H1 (cell line): ENCODE data around the gene FAM151A. TPM values are rescaled to one million over a fixed set of nuclear protein-coding genes. Genes with fewer than 3 reads are reported as not detected.

Source experiments
- CTCF ChIA-PET: fragments of 300-600 bp; sonication (Branson Sonifier 250); formaldehyde crosslinking; loops from one replicate; lab custom pipeline; 2021; ENCODE audit not compliant: partially characterized antibody; lab: Charles Lee
- POLR2A ChIA-PET: fragments of 300-600 bp; sonication (Branson Sonifier 250); formaldehyde crosslinking; loops from one replicate; lab custom pipeline; 2021; ENCODE audit warnings: inconsistent platforms; ENCODE audit not compliant: partially characterized antibody; lab: Charles Lee
- DNase-seq, 2 experiments: peaks; one replicate each; pipeline versions ENCODE4 v3.0.0 to v3.0.0-alpha.2; 2010 to 2022; ENCODE audit warnings: low spot score in 2 of 2, low read depth in 1 of 2, mixed read lengths in 1 of 2
- FAIRE-seq: peaks from 2 replicates; lab custom pipeline; 2011; peaks lifted over from hg19 to GRCh38; lab: Jason Lieb, UNC
- H2AFZ ChIP-seq: 2 replicates; pipeline ENCODE4 v1.8.1; 2012; ENCODE audit warnings: low read length, inconsistent platforms
- H2AK5ac ChIP-seq: 2 replicates; pipeline ENCODE4 v1.6.1; 2013; ENCODE audit warnings: low read depth, low read length
- H2BK120ac ChIP-seq: replicated peaks from 2 replicates; pipeline ENCODE3; 2013; ENCODE audit warnings: low read depth, low read length, inconsistent platforms
- H2BK12ac ChIP-seq: 2 replicates; pipeline ENCODE4 v1.6.1; 2013; ENCODE audit warnings: low read depth, low read length
- H2BK15ac ChIP-seq: 2 replicates; pipeline ENCODE4 v1.6.1; 2013; ENCODE audit warnings: low read length
- H2BK20ac ChIP-seq: 2 replicates; pipeline ENCODE4 v1.6.1; 2013; ENCODE audit warnings: low read length
- H2BK5ac ChIP-seq: 2 replicates; pipeline ENCODE4 v1.6.1; 2013; ENCODE audit warnings: low read depth, low read length
- H3K14ac ChIP-seq: 2 replicates; pipeline ENCODE4 v1.6.1; 2013; ENCODE audit warnings: inconsistent platforms; ENCODE audit not compliant: insufficient read length
- H3K18ac ChIP-seq: 2 replicates; pipeline ENCODE4 v1.6.1; 2013; ENCODE audit warnings: low read length; ENCODE audit errors: extremely low read depth
- H3K23ac ChIP-seq: 2 replicates; pipeline ENCODE4 v1.6.1; 2013; ENCODE audit warnings: inconsistent platforms; ENCODE audit not compliant: insufficient read length
- H3K23me2 ChIP-seq: 2 replicates; pipeline ENCODE4 v1.6.1; 2013; ENCODE audit warnings: low read depth, low read length
- H3K27ac ChIP-seq: 2 replicates; pipeline ENCODE4 v1.6.1; 2011; ENCODE audit warnings: low read depth, low read length, inconsistent platforms
- H3K27me3 ChIP-seq, 4 experiments: replicated peaks in 1 of 4; 1 replicate in 1 of 4; 2 replicates in 3 of 4; pipeline versions ENCODE4 v1.6.1 to v1.8.1; 2011 to 2013; ENCODE audit warnings: low read length in 3 of 4, mild to moderate bottlenecking in 3 of 4, inconsistent platforms in 2 of 4, mixed read lengths in 2 of 4, moderate library complexity in 1 of 4; ENCODE audit not compliant: control insufficient read depth in 3 of 4, insufficient read depth in 3 of 4; ENCODE audit errors: extremely low read depth in 1 of 4
- H3K36me3 ChIP-seq, 4 experiments: 2 replicates each; pipeline versions ENCODE4 v1.6.1 to v1.8.1; 2011 to 2013; ENCODE audit warnings: mild to moderate bottlenecking in 4 of 4, low read length in 3 of 4, moderate library complexity in 2 of 4, control low read depth in 1 of 4, inconsistent platforms in 1 of 4; ENCODE audit not compliant: insufficient read depth in 4 of 4, control insufficient read depth in 2 of 4
- H3K4ac ChIP-seq: replicated peaks from 2 replicates; pipeline ENCODE3; 2013; ENCODE audit warnings: low read length, low read depth, mixed read lengths, inconsistent platforms; ENCODE audit not compliant: insufficient read length
- H3K4me1 ChIP-seq, 4 experiments: replicated peaks in 1 of 4; 1 replicate in 1 of 4; 2 replicates in 3 of 4; pipeline versions ENCODE4 v1.6.1 to v1.8.1; 2011 to 2013; ENCODE audit warnings: low read length in 3 of 4, inconsistent platforms in 2 of 4, mixed read lengths in 1 of 4; ENCODE audit not compliant: insufficient read depth in 4 of 4, control insufficient read depth in 3 of 4
- H3K4me2 ChIP-seq, 2 experiments: 2 replicates each; pipeline versions ENCODE4 v1.6.1 to v1.8.1; 2011 to 2013; ENCODE audit warnings: low read depth in 2 of 2, low read length in 2 of 2, control low read depth in 1 of 2, inconsistent platforms in 1 of 2, mild to moderate bottlenecking in 1 of 2; ENCODE audit not compliant: insufficient read depth in 1 of 2
- H3K4me3 ChIP-seq, 4 experiments: fragments of 200-600, 300-600 bp in 1 of 4; sonication (generic), shearing (Covaris generic), sonication (Bioruptor Twin) in 1 of 4; 2 replicates each; pipeline versions ENCODE4 v1.5.1 to v1.8.1; 2011 to 2016; ENCODE audit warnings: low read length in 4 of 4, low read depth in 3 of 4, control low read depth in 2 of 4, inconsistent platforms in 2 of 4, mild to moderate bottlenecking in 2 of 4, mixed read lengths in 1 of 4, moderate library complexity in 1 of 4; ENCODE audit not compliant: insufficient read depth in 2 of 4; ENCODE audit errors: extremely low read depth in 1 of 4
- H3K56ac ChIP-seq: replicated peaks from 2 replicates; pipeline ENCODE3; 2013; ENCODE audit warnings: low read depth, mild to moderate bottlenecking, mixed read lengths, low read length, inconsistent platforms; ENCODE audit not compliant: insufficient read length
- H3K79me1 ChIP-seq: 2 replicates; pipeline ENCODE4 v1.6.1; 2013; ENCODE audit warnings: low read depth, low read length, control low read depth
- H3K79me2 ChIP-seq, 2 experiments: 2 replicates each; pipeline versions ENCODE4 v1.6.1 to v1.8.1; 2012 to 2013; ENCODE audit warnings: low read length in 2 of 2, mild to moderate bottlenecking in 2 of 2, inconsistent platforms in 1 of 2; ENCODE audit not compliant: insufficient read depth in 2 of 2, control insufficient read depth in 1 of 2
- H3K9ac ChIP-seq, 4 experiments: replicated peaks in 1 of 4; 1 replicate in 1 of 4; 2 replicates in 3 of 4; pipeline versions ENCODE4 v1.6.1 to v1.8.1; 2011 to 2013; ENCODE audit warnings: low read depth in 3 of 4, low read length in 3 of 4, control low read depth in 2 of 4, mild to moderate bottlenecking in 2 of 4, moderate library complexity in 2 of 4, inconsistent platforms in 1 of 4; ENCODE audit errors: extremely low read depth in 1 of 4
- H3K9me3 ChIP-seq, 2 experiments: 2 replicates each; pipeline versions ENCODE4 v1.6.1 to v1.8.1; 2012 to 2013; ENCODE audit warnings: mild to moderate bottlenecking in 2 of 2, moderate library complexity in 2 of 2, control low read depth in 1 of 2, inconsistent platforms in 1 of 2, low read depth in 1 of 2, low read length in 1 of 2, mixed read lengths in 1 of 2; ENCODE audit not compliant: insufficient read depth in 2 of 2
- H4K20me1 ChIP-seq, 2 experiments: replicated peaks in 1 of 2; 2 replicates each; pipeline versions ENCODE3 to v1.8.1; 2011 to 2013; ENCODE audit warnings: inconsistent platforms in 2 of 2, low read length in 2 of 2, mild to moderate bottlenecking in 1 of 2; ENCODE audit not compliant: insufficient read depth in 2 of 2, control insufficient read depth in 1 of 2
- H4K5ac ChIP-seq: 2 replicates; pipeline ENCODE4 v1.6.1; 2013; ENCODE audit warnings: low read length, low read depth, mixed read lengths, inconsistent platforms; ENCODE audit not compliant: insufficient read length
- H4K8ac ChIP-seq: 2 replicates; pipeline ENCODE4 v1.8.0; 2013; ENCODE audit warnings: mild to moderate bottlenecking, moderate library complexity, low read length, inconsistent platforms; ENCODE audit not compliant: insufficient read depth; ENCODE audit errors: extremely low read depth
- H4K91ac ChIP-seq: replicated peaks from 2 replicates; pipeline ENCODE3; 2013; ENCODE audit warnings: low read length, mixed read lengths, inconsistent platforms; ENCODE audit not compliant: insufficient read length
- EZH2 ChIP-seq: fragments of 200-600 bp; sonication (generic); IDR thresholded peaks from 2 replicates; pipeline ENCODE4 v1.7.1; 2012; ENCODE audit warnings: low read depth, mild to moderate bottlenecking, moderate library complexity, low read length, inconsistent platforms; ENCODE audit not compliant: severe bottlenecking
- GABPA ChIP-seq: IDR thresholded peaks from 2 replicates; pipeline ENCODE4 v1.6.1; 2011; ENCODE audit warnings: mild to moderate bottlenecking, low read length, moderate library complexity, borderline replicate concordance; ENCODE audit not compliant: insufficient read depth
- MAX ChIP-seq: IDR thresholded peaks from 2 replicates; pipeline ENCODE4 v1.6.1; 2012; ENCODE audit warnings: inconsistent platforms
- NANOG ChIP-seq: IDR thresholded peaks from 2 replicates; pipeline ENCODE4 v1.6.1; 2011; ENCODE audit warnings: low read length, low read depth, mild to moderate bottlenecking, inconsistent platforms; ENCODE audit not compliant: insufficient read depth, poor library complexity, severe bottlenecking
- SRF ChIP-seq: IDR thresholded peaks from 2 replicates; pipeline ENCODE4 v1.6.1; 2011; ENCODE audit warnings: mild to moderate bottlenecking, low read depth, low read length, moderate library complexity
- WGBS, 2 experiments: shearing (Covaris generic) in 1 of 2; methylation state at CpG; one replicate each; pipeline versions ENCODE4 v1.1.6 to v1.1.7; 2013 to 2015; ENCODE audit warnings: low lambda C conversion rate in 2 of 2, mixed read lengths in 2 of 2, inconsistent platforms in 1 of 2, low coverage in 1 of 2, missing lambda C conversion rate in 1 of 2; ENCODE audit not compliant: insufficient replicate concordance in 2 of 2, insufficient coverage in 1 of 2, insufficient read length in 1 of 2; ENCODE audit errors: extremely low coverage in 1 of 2, missing lambda C conversion rate in 1 of 2; 5-methylcytosine and 5-hydroxymethylcytosine counted together
- polyA plus RNA-seq, 7 experiments: library from polyadenylated mRNA; depleted of rRNA in 3 of 7; stranded (reverse) in 5 of 7; unstranded in 2 of 7; fragments of >200 nt in 5 of 7; fragments of 200-250 nt in 2 of 7; gene quantifications; 1 replicate in 5 of 7; 2 replicates in 1 of 7; 4 replicates in 1 of 7; pipeline versions ENCODE4 v1.2.1 to v1.2.3, GENCODE V29; 2011 to 2013; ENCODE audit warnings: missing spikeins in 2 of 7, mixed read lengths in 2 of 7
- total RNA-seq: library from RNA; stranded (reverse); fragmentation: NEBNext Ultra II Directional; extraction: Animal tissue kit (Norgen Biotek cat#: 25700); gene quantifications from 2 replicates; pipeline ENCODE4 v1.2.1, GENCODE V29; 2021

Gene FAM151A
- total and polyA plus RNA-seq, 2 of the 8 experiments (the other 6 are each of a cell fraction or from before 2014, with no cell fraction given): not detected

DNA sequence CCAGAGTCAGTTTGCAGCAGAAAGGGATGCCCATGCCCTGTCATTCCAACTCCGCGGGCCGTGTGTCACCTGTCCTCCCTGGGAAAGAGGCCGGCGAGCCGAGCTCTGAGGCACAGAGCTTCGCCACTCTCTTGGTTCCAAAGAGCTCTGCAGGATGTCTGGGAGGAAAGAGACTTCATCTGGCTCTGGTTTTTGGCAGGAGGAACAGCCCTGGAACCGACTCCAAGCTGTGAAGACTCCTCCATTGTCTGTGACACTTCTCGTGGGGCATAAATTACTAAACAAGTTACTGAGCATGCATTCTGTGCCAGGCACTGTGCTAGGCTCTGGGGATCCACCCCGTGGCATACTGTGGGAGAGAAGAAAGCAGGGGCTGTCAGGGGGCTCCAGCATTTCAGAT lies 3.9 kb upstream of the FAM151A start:
- ChIA-PET POLR2A (no interaction called here), CTCF (no interaction called here)
- Histone ChIP-seq H3K4ac (no peak overlapping the region), H2BK15ac (no peak overlapping the region), H3K18ac (no peak overlapping the region), H3K9ac (no peak overlapping the region), H3K23ac (no peak overlapping the region), H3K14ac (no peak overlapping the region), H3K9me3 (0 out of 4 replicates have a peak, but pooled peaks cover 0 to 4% of the 10 kb centered on the region in 2 experiments), H3K56ac (no peak overlapping the region), H4K20me1 (no peaks in the 10 kb centered on the region), H2BK120ac (no peak overlapping the region), H3K4me3 (no peak overlapping the region), H4K91ac (no peak overlapping the region), H4K5ac (no peak overlapping the region), H2AK5ac (no peak overlapping the region), H2AFZ (no peak overlapping the region), H3K79me2 (no peaks in the 10 kb centered on the region), H3K4me2 (no peak overlapping the region), H2BK20ac (no peak overlapping the region), H3K27me3 (no peaks in the 10 kb centered on the region), H3K23me2 (no peaks in the 10 kb centered on the region), H4K8ac (no peak overlapping the region), H3K27ac (no peak overlapping the region), H3K36me3 (no peaks in the 10 kb centered on the region), H2BK12ac (no peak overlapping the region), H3K4me1 (no peaks in the 10 kb centered on the region; a peak in 1 of 7 replicates), H3K79me1 (no peaks in the 10 kb centered on the region), H2BK5ac (no peak overlapping the region)
- TF ChIP-seq MAX (no peak), NANOG (no peak), SRF (no peak), EZH2 (no peak), GABPA (no peak)
- DNase-seq (no peak), FAIRE-seq (no peak)
- WGBS, 2 experiments: 89% methylated on average over 4 of the region's 10 CpGs; no CpG with 5 or more reads in 1 of the 2 experiments
